Thoracic aorta (tissue), 2 donors: Measurements from ENCODE around the gene CD63. TPM values are rescaled to one million over a fixed set of nuclear protein-coding genes. Genes with fewer than 3 reads are reported as not detected.

Source experiments
- ATAC-seq: fragments of 150-250 bp; one replicate; pipeline ENCODE4 v1.8.0; 2017; ENCODE audit warnings: low read depth; ENCODE audit not compliant: insufficient number of reproducible peaks, low FRiP score
- DNase-seq: peaks from one replicate; pipeline ENCODE4 v3.0.0-alpha.2; 2020; ENCODE audit warnings: low spot score
- H3K27ac ChIP-seq, 2 donors: fragments of 200-600 bp; sonication (generic); 1 replicate in 1 of 2; 2 replicates in 1 of 2; pipeline ENCODE4 v1.5.1; 2016; ENCODE audit warnings: mild to moderate bottlenecking in 2 of 2, moderate library complexity in 2 of 2
- H3K27me3 ChIP-seq: fragments of 200-600 bp; sonication (generic); replicated peaks from 2 replicates; pipeline ENCODE4 v1.6.0; 2016; ENCODE audit warnings: mild to moderate bottlenecking; ENCODE audit not compliant: insufficient read depth
- H3K36me3 ChIP-seq: fragments of 200-600 bp; sonication (generic); one replicate; pipeline ENCODE4 v1.5.1; 2016
- H3K4me1 ChIP-seq, 2 donors: fragments of 200-600 bp; sonication (generic); 1 replicate in 1 of 2; 2 replicates in 1 of 2; pipeline versions ENCODE4 v1.5.1 to v1.6.0; 2016; ENCODE audit warnings: low read depth in 2 of 2, mild to moderate bottlenecking in 1 of 2; ENCODE audit not compliant: control insufficient read depth in 1 of 2
- H3K4me3 ChIP-seq: fragments of 200-600 bp; sonication (generic); 2 replicates; pipeline ENCODE4 v1.5.1; 2016; ENCODE audit warnings: mild to moderate bottlenecking
- H3K9me3 ChIP-seq: fragments of 200-600 bp; sonication (generic); 2 replicates; pipeline ENCODE4 v1.5.1; 2016
- total RNA-seq, 2 donors: library from RNA; depleted of rRNA; stranded (reverse); fragments of >200 nt; gene quantifications; one replicate each; pipeline versions ENCODE4 v1.1.0 to v1.2.3, GENCODE V29; 2016
- TF ChIP-seq, protein P1 (sequence below): fragments of 200-600 bp; sonication (generic); IDR thresholded peaks from one replicate; pipeline ENCODE4 v1.5.1; 2019; ENCODE audit warnings: antibody characterized with exemption

CD63 gene, protein sequence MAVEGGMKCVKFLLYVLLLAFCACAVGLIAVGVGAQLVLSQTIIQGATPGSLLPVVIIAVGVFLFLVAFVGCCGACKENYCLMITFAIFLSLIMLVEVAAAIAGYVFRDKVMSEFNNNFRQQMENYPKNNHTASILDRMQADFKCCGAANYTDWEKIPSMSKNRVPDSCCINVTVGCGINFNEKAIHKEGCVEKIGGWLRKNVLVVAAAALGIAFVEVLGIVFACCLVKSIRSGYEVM
- 100 to 1,000 TPM; 615 to 776 TPM for total RNA-seq

DNA sequence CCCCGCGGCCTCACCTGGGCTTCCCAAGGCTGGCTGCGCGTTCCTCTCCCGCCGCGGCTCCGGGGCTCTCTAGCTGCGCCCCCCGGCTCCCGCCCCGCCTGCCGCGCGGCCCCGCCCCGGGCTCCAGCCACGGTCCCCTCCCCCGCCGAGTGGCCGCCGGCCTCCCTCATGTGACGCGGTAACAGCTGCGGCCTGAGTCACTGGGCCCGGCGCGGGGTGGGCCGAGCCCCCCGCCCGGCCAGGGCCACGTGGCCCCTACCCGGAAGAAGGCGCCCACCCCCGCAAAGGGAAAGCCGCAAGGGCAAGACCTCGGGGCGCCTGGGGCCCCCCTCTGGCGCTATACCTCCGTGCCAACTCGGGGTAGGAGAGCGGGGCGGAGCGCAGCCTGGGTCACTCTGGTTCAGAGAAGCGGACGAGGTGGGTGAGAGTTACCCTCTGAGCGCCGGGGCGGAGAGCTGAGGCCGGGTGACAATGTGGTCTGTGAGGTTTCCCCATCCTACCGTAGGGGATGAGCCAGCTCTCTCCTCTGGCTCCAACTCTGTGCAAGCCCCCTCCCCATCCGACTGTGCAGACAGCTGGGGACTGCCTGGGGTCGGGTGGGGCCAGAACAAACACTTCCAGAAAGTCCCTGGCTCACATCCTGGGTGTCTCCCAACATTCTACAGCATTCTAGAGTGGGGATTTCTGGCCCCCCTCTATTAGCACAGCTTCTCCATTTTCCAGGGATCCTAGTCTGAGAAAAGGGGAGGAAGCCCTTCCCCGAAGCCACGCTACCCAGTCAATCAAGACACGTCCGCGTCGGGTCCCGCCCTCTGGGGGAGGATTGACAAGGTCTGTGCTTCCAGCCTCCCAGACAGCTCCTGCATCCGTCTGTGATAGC, at the start of gene CD63:
TSS of gene CD63 (minus strand) at position 71 of the 880 bp plus-strand sequence. CDS start 668 bp downstream, outside the sequence.
- Histone ChIP-seq H3K4me1 (peaks cover 23 to 52% of the 10 kb centered on the region in 2 donors), H3K27me3 (no peaks in the 10 kb centered on the region), H3K27ac (peak within 1 kb of the TSS; percentile 98 to 100), H3K36me3 (peaks cover 21% of the 10 kb centered on the region), H3K9me3 (no peaks in the 10 kb centered on the region), H3K4me3 (peak within 1 kb of the TSS; percentile 95)
- peak; percentile 86 for ATAC-seq
- DNase-seq: peak; percentile 83
- TF ChIP-seq, protein P1, sequence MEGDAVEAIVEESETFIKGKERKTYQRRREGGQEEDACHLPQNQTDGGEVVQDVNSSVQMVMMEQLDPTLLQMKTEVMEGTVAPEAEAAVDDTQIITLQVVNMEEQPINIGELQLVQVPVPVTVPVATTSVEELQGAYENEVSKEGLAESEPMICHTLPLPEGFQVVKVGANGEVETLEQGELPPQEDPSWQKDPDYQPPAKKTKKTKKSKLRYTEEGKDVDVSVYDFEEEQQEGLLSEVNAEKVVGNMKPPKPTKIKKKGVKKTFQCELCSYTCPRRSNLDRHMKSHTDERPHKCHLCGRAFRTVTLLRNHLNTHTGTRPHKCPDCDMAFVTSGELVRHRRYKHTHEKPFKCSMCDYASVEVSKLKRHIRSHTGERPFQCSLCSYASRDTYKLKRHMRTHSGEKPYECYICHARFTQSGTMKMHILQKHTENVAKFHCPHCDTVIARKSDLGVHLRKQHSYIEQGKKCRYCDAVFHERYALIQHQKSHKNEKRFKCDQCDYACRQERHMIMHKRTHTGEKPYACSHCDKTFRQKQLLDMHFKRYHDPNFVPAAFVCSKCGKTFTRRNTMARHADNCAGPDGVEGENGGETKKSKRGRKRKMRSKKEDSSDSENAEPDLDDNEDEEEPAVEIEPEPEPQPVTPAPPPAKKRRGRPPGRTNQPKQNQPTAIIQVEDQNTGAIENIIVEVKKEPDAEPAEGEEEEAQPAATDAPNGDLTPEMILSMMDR: no peak

DNA sequence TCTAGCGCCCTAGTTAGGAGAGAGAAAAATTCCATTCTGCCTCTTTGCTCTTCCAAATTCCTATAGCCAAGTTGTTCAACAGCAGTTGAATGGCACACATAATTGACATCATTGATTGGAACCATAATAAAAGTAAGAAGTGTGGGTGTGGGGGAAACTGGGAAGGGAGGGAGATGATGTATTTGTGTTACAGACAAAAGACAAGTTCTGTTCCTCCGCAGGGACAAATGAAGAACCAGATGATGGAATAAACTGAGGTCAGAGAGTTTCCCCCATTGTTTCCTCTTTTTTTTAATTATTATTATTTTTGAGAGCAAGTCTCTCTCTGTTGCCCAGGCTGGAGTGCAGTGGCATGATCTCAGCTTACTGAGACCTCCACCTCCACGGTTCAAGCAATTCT, 49.0 kb upstream of the CD63 start:
- peaks cover 38% of the 10 kb centered on the region for H3K36me3 ChIP-seq
- H3K9me3 ChIP-seq: no peaks in the 10 kb centered on the region
- DNase-seq: no peak
- TF ChIP-seq, protein P1: no peak
- no peak for ATAC-seq
- no peak overlapping the region for H3K27ac ChIP-seq
- H3K4me3 ChIP-seq: no peak overlapping the region
- no peaks in the 10 kb centered on the region for H3K27me3 ChIP-seq
- H3K4me1 ChIP-seq: no peaks in the 10 kb centered on the region

DNA sequence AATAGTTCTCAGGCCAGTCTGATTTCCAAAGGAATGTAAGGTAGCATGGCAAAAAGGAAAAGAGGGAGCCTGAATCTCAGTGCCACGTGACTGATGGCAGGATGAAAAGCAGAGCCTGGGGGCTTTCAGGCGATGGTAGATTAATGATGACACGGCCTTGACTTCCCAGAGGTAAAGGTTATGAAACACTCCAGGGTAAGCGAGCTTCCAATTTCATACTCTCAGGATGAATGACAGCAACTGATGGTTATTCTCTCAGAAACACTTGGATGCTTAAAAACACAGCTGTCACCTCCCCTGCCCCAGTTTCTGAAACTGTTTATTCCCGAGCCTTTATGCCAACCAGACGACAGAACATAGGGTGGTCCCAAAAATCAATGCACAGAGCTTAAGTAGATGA, 42.9 kb upstream of the CD63 start:
- no peaks in the 10 kb centered on the region for H3K27me3 ChIP-seq
- no peaks in the 10 kb centered on the region for H3K9me3 ChIP-seq
- H3K4me1 ChIP-seq: no peaks in the 10 kb centered on the region
- DNase-seq (no peak), ATAC-seq (no peak)
- H3K27ac ChIP-seq: no peak overlapping the region
- TF ChIP-seq, protein P1: no peak
- peaks cover 19% of the 10 kb centered on the region for H3K36me3 ChIP-seq
- H3K4me3 ChIP-seq: no peak overlapping the region

DNA sequence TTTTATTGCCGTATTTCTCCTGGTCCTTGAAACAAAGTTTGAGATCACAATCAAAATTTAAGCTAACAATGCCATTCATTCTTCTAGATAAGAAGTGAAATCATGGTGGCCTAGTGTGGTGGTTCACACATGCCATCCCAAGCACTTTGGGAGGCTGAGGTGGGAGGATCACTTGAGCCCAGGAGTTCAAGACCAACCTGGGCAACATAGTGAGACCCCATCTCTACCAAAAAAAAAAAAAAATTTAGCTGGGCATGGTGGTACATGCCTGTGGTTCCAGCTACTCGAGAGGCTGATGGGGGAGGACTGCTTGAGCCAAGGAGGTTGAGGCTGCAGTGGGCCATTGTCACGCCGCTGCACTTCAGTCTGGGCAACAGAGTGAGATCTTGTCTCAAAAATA, 38.3 kb upstream of the CD63 start:
- no peaks in the 10 kb centered on the region for H3K4me1 ChIP-seq
- DNase-seq (no peak), ATAC-seq (no peak)
- H3K27me3 ChIP-seq: no peaks in the 10 kb centered on the region
- H3K9me3 ChIP-seq: no peaks in the 10 kb centered on the region
- no peak overlapping the region for H3K4me3 ChIP-seq
- H3K27ac ChIP-seq: no peak overlapping the region
- H3K36me3 ChIP-seq: peaks cover 13% of the 10 kb centered on the region
- TF ChIP-seq, protein P1: no peak

DNA sequence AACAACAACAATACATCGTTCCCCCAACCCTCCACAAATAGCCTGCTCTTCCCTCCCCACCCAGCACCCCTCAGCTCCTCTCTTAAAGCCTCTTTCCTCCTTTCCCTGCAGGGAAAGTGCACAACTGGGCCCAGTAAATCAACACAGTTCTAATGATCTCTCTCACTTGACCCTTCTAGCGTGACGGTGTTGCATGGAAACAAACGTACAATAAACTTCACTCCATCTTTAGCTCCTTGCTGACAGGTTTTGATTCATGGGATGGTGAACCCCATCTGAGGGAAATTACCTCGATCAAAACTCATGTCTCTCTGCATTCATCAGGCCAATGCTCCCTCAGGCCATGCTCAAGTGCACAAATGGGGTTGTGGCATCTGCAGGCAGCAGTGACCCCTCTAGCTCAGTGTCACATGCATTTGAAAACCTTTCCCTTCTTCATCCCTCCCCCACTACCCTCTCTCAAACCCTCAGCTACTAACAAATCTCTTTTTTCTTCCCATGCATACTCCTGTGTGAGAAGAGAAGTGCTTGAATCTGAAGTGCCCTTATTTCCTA, 37.0 kb upstream of the CD63 start:
- H3K27ac ChIP-seq: no peak overlapping the region
- H3K4me1 ChIP-seq: no peaks in the 10 kb centered on the region
- TF ChIP-seq, protein P1: no peak
- no peaks in the 10 kb centered on the region for H3K27me3 ChIP-seq
- no peak for DNase-seq
- H3K9me3 ChIP-seq: no peaks in the 10 kb centered on the region
- no peak for ATAC-seq
- no peak overlapping the region for H3K4me3 ChIP-seq
- H3K36me3 ChIP-seq: peaks cover 6% of the 10 kb centered on the region
